HL-60 (cell line): ENCODE results near the gene ANXA2.

ENCODE experiments used
- DNase-seq, 2 experiments: peaks; one replicate each; pipeline ENCODE4 v3.0.0-alpha.2; 2010 to 2020; ENCODE audit warnings: low read depth in 1 of 2, low spot score in 1 of 2
- H3K27ac ChIP-seq: fragments of 250-450 bp; sonication (Bioruptor Pico); replicated peaks from 2 replicates; pipeline ENCODE4 v1.5.1; 2020; ENCODE audit warnings: mild to moderate bottlenecking, moderate library complexity
- H3K27me3 ChIP-seq: fragments of 250-450 bp; sonication (Bioruptor Pico); 2 replicates; pipeline ENCODE4 v1.5.1; 2021; ENCODE audit warnings: mild to moderate bottlenecking, moderate library complexity; ENCODE audit not compliant: insufficient read depth, poor library complexity, severe bottlenecking
- H3K4me3 ChIP-seq: replicated peaks from 2 replicates; pipeline ENCODE4 v1.5.1; 2011; ENCODE audit warnings: mild to moderate bottlenecking, control low read depth, low read length; ENCODE audit not compliant: insufficient read depth
- GABPA ChIP-seq: IDR thresholded peaks from 2 replicates; pipeline ENCODE4 v1.6.1; 2012; ENCODE audit warnings: low read depth
- POLR2AphosphoS5 ChIP-seq: IDR thresholded peaks from 2 replicates; pipeline ENCODE4 v1.6.1; 2012; ENCODE audit warnings: low read depth
- SPI1 ChIP-seq: IDR thresholded peaks from 2 replicates; pipeline ENCODE4 v1.6.1; 2012; ENCODE audit warnings: low read depth, mild to moderate bottlenecking, borderline replicate concordance
- TF ChIP-seq, protein P1 (sequence below): IDR thresholded peaks from 2 replicates; pipeline ENCODE4 v1.6.1; 2012; ENCODE audit warnings: low read depth; ENCODE audit not compliant: insufficient replicate concordance
- TF ChIP-seq, protein P2 (sequence below): IDR thresholded peaks from one replicate; pipeline ENCODE4 v1.5.1; 2011; ENCODE audit warnings: low read length, control low read depth, inconsistent platforms; ENCODE audit not compliant: insufficient read depth

Gene ANXA2

DNA sequence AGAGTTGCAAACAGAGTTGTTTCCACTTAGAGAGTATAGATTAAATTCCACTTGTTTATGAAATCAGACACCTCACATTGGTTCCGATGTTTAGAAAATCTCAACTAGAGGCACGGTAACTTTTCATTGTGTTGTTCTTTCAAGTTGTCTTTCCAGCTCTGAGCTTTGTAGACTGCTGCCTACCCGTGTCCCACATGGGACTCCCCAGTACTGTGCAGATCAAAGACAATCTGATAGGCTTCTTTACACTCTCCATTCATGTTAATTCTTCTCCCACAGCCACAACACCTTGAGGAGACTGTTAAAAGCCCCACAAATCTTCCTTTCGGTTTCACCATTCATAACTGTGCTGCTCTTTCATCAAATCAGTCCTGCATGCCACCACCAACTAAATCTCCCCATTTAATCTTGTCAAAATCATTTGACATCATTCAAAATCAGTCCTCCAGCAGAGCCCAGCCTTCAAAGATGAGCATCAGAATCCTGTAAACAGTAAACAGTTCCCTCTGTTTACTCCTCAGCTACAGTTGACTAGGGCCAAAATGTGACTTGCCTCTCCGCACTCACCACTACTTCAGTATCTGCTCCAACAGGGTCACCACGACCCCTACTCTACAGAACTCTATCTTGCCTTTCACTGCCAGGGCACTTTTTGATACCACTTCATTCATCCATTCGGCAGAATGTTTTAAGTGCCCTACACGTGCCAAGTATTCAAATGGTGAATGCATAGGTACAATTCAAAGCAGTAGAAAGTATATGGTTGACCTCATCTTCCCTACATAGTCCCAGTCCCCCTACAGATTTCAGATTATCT is 8.3 kb downstream of the ANXA2 start:
- DNase-seq: no peak
- TF ChIP-seq SPI1: no peak
- TF ChIP-seq, protein P1, sequence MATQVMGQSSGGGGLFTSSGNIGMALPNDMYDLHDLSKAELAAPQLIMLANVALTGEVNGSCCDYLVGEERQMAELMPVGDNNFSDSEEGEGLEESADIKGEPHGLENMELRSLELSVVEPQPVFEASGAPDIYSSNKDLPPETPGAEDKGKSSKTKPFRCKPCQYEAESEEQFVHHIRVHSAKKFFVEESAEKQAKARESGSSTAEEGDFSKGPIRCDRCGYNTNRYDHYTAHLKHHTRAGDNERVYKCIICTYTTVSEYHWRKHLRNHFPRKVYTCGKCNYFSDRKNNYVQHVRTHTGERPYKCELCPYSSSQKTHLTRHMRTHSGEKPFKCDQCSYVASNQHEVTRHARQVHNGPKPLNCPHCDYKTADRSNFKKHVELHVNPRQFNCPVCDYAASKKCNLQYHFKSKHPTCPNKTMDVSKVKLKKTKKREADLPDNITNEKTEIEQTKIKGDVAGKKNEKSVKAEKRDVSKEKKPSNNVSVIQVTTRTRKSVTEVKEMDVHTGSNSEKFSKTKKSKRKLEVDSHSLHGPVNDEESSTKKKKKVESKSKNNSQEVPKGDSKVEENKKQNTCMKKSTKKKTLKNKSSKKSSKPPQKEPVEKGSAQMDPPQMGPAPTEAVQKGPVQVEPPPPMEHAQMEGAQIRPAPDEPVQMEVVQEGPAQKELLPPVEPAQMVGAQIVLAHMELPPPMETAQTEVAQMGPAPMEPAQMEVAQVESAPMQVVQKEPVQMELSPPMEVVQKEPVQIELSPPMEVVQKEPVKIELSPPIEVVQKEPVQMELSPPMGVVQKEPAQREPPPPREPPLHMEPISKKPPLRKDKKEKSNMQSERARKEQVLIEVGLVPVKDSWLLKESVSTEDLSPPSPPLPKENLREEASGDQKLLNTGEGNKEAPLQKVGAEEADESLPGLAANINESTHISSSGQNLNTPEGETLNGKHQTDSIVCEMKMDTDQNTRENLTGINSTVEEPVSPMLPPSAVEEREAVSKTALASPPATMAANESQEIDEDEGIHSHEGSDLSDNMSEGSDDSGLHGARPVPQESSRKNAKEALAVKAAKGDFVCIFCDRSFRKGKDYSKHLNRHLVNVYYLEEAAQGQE: no peak
- TF ChIP-seq POLR2AphosphoS5: no peak
- no peak for TF ChIP-seq GABPA
- TF ChIP-seq, protein P2, sequence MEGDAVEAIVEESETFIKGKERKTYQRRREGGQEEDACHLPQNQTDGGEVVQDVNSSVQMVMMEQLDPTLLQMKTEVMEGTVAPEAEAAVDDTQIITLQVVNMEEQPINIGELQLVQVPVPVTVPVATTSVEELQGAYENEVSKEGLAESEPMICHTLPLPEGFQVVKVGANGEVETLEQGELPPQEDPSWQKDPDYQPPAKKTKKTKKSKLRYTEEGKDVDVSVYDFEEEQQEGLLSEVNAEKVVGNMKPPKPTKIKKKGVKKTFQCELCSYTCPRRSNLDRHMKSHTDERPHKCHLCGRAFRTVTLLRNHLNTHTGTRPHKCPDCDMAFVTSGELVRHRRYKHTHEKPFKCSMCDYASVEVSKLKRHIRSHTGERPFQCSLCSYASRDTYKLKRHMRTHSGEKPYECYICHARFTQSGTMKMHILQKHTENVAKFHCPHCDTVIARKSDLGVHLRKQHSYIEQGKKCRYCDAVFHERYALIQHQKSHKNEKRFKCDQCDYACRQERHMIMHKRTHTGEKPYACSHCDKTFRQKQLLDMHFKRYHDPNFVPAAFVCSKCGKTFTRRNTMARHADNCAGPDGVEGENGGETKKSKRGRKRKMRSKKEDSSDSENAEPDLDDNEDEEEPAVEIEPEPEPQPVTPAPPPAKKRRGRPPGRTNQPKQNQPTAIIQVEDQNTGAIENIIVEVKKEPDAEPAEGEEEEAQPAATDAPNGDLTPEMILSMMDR: no peak
- Histone ChIP-seq H3K27ac (no peak overlapping the region), H3K27me3 (no peaks in the 10 kb centered on the region), H3K4me3 (no peak overlapping the region)

DNA sequence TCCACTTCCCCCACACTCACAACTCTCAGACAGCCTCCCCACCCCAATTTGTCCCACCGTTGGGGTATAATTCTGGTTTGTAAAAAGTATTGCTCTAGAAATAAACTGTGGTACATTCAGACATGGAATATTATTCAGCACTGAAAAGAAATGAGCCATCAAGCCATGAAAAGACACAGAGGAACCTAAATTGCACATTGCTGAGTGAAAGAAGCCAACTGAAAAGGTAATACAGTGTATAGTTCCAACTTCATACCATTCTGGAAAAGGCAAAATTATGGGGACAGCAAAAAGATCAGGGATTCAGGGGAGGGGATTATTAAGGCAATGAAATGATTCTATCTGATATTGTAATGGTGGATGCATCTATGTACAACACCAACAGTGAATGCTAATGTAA is 10.5 kb downstream of the ANXA2 start:
- H3K27ac ChIP-seq: no peak overlapping the region
- H3K27me3 ChIP-seq: no peaks in the 10 kb centered on the region
- TF ChIP-seq POLR2AphosphoS5 (no peak), SPI1 (no peak), GABPA (no peak)
- TF ChIP-seq, protein P2: no peak
- TF ChIP-seq, protein P1: no peak
- DNase-seq: no peak
- H3K4me3 ChIP-seq: no peak overlapping the region

DNA sequence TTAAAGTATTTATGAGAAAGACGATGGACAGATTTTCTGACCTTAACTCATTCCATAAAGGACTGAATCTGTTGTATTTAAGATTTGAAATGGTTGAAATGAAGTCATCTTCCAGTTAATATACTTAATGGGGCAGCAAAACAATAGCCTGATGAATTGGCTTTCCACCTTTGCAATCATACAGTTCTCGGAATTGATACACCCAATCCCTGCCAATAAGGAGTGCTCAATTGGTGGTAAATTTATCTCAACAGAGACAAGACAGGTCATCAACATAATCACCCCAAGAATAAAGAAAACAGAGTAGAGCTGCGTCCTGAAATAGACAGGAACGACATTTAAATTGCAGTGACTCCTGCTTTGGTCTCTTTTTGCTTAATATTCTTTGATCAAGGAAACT is 11.2 kb downstream of the ANXA2 start:
- Histone ChIP-seq H3K4me3 (no peak overlapping the region), H3K27me3 (no peaks in the 10 kb centered on the region), H3K27ac (no peak overlapping the region)
- TF ChIP-seq GABPA (no peak), SPI1 (no peak), POLR2AphosphoS5 (no peak)
- TF ChIP-seq, protein P2: no peak
- TF ChIP-seq, protein P1: no peak
- no peak for DNase-seq
